ENCODE data around the gene USH2A.
A peak's percentile ranks its signal among the peaks of the same experiment; 100 is the strongest.

USH2A gene

DNA sequence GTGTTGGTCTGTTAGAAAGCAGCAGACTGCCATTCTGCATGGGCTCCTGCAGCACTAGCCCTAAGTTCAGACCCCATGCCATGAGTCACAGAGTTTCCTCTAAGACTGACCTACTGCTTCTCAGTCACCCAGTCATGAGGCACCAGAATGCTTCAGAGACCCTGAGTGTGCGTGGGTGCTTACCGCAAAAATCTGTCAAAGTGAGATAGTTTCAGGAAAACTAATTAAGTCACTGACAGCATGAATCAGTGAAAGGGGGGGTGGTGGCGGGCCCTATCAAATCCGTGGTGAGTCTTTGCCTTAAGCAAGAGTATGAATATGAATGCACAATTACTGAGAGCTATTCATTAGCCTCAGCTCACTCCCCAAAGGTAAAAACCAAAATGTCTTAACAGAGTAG lies 758.0 kb downstream of the USH2A start:
- peak; percentile 27 for DNase-seq

DNA sequence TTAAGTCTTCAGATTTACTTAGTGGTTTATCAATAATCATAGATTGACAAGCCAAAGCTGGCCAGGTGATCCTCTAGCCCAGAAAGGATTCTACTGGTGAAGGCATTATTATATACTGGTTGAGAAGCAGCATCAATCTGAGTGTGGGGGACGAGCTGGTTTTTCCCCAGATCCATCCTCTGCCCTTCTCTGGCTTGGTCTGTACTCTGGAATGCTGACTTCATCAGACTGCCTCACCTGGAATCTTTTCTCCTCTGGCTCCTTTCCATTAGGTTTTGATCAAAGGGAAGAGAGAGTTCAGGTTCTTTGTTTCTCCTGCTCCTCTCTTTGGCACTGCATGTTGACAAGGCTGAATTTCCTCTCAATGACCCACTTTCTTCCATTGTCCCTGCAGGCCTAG lies 762.2 kb downstream of the USH2A start:
- DNase-seq: no peak

DNA sequence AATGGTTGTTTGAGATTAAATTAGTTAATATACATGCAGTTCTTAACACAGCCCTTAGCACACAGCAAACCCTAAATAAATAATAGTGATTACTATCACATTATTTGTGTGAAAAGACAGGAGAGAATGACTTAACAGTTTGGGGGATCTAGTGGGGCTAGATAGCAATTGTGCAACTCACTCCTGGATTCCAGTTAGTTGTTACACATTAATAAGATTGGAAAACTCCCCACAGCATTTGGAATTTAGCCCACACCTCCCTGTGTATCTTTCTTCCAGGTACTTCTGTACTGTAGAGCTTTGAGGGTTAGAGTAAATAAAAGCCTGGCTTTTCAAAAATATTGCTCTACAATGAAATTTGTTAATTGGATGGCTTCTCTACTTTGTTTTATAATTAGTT lies 763.0 kb downstream of the USH2A start:
- DNase-seq: no peak

DNA sequence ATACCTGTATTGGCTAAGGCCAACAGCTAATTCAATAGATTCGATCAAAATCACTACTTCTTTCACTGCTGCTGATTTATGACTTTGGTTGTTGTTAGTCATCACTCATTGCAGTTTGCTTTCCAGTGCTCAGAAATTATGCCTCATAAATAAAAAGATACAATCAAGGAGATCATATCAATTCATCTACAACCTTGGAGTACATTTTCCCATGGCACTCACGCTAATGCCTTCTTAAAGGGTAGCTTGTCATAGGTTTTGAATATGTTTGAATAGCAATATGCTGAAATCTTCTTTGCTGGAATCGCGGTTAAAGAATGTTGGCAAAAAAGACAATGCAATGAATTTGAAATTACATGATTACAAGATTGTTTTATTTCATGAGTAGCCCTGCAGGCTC lies 766.2 kb downstream of the USH2A start:
- DNase-seq: no peak

DNA sequence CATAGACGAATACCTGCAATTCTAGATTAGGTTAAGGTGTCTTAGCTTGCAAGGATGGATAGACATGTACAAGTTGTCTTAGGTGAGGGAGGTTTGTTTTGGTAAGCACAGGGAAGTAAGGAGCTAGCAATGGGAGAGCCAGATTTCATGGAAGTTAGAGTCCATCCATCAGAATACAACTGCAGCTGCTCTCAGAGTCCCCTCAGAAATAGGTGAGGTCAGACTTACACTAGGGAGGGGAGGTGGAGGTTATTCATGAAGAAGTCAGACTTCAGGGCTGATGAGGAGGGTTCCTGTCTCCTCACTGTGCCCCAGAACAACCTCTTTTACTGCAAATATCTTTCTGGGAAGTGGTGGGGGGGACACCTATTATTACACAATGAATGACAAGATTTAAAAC lies 770.9 kb downstream of the USH2A start:
- no peak for DNase-seq

DNA sequence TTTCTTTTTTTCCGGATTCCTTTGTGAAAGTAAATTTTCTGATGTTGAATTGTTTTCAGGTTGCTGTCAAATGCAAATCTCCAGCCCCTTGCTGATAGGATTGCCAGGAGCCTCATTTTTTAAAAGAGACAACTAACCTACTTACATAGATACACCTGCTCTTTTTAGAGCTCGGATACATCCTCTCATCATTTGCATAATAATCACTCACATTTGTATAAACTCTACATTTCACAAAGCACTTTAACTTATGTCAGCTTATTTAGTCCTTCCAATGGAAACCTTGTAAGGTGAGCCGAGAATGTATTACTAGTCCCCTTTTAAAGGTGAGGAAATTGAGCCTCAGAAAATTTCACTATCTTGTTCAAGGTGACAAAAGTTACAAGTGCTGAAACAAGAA lies 771.4 kb downstream of the USH2A start:
- no peak for DNase-seq

DNA sequence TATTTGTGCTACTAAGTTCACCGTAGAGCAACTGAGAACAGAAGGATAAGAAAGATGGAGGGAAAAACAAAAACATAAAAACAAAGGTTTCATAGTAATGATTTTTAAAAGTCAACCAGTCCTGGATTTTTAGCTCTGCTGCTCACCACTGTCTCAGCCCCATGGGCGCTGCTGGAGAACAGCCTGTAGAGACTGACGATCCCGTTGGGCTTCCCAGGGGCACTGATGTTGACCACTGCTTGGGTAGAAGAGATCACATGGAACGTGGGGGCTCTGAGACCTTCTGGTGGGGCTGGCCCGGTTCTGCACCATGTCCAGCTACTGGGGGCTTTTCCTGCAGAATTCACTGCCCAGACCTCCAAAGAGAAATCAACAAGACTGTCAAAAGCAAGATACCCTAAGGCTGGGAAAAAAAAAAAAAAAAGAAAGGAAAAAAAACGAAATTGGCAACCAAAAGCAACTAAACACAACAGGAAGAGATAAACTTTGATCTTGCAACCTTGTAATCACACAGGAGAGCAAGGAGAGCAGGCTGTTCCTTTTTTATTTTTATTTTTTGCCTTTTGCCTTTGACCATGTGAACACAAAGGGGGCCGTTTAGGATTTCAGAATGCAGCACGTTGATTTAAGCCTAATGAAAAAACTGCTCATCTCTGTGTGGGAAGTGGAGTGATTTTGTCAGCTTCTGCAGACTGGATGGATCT lies 772.6 kb downstream of the USH2A start:
- DNase-seq: no peak

DNA sequence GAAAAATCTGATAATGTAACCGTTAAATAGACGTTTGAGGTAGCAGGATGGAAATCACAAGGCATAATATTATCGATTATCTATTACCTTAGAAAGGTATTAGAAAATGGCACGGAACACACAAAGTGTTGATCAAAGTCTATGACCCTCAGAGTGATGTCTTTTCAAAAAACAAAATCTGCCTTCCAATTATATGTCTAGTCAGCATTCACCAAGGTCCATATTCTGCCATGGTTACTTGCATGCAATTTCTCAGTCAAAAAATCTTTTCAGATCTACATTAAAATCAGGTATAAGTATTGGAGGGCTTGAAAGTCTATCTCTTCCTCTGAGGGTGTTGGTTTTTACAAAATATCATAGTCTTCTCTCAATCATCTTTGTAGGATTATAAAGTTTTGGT lies 774.3 kb downstream of the USH2A start:
- DNase-seq: no peak

DNA sequence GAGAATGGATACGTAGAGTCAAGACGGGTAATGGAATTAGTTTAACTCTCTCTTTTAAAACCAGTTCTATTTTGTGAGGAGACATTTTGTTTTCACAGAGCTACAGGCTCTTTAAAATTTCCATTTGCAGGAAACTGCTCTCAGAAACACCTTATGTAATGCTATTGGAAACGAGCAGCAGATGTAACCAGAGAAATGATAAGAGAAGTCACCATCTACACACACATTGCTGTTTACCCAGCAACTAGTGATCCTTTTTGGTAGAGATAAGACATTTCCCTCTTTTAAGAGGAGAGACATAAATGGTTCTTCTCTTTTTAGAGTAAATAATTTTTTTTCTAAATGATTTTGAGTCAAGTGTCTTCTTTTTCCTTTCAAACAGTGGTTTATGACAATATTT lies 775.5 kb downstream of the USH2A start:
- no peak for DNase-seq

DNA sequence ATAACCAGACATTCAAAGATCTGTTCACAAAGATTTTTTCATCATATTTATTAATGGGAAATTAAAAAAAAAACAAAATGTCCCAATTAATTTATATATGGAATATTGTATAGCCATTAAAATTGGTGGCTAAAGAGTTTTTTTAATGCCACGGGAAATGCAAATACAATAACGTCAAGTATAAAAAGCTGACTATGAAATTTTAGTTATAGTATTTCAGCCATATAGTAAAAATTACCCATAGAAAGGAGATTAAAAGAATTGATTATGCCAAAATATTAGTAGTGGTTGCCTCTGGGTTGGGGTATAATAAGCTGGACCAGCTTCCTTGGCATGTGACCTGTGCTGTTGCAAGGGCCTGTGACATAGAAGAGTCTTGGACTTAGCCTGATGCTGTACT lies 777.4 kb downstream of the USH2A start:
- DNase-seq: no peak

DNA sequence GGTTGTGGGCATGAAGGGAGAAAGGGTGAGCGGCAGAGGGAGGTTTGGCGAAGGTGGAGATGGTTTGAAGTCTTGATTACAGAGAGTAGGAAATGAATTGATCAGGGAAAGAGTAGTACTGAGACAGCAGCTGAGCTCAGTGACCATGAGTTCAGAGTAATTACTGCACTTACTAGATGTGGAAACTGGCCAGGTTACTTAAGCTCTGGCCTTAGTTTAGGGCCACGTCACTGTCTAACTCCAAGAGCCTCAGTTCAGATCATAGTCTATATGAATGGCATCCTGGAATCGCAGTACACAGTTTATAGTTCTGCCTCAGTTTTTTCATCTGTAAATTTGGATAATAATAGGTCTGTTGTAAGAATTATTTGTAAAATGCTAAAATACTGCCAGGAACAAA lies 778.1 kb downstream of the USH2A start:
- DNase-seq: no peak

DNA sequence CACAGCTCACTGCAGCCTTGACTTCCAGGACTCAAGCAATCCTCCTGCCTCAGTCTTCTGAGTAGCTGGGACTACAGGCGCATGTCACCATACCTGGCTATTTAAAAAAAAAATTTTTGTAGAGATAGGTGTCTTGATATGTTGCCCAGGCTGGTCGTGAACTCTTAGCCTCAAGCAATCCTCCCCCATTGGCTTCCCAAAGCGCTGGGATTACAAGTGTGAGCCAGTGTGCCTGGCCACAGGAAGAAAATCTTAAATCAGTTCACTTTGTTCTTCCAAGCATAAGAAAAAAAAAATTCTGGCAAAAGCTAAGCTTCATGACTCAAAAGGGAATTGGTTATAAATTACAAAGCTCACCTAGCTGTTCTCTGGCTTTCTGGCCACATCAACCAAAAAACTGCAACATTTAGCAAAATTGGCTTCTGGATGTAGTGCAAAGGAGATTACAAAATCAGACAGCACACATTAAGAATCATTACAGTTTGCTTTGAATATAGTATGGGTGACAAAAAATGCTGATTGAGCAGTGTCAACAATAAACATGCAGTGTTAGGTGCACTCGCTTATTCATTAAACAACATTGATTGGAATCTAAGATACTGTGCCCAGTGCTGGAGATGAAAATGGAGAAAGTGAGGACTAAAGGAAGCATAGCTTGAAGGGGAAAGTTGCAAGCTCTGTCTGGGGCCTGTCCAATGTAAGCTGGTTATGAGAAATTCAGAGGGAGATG lies 779.5 kb downstream of the USH2A start:
- no peak for DNase-seq

DNA sequence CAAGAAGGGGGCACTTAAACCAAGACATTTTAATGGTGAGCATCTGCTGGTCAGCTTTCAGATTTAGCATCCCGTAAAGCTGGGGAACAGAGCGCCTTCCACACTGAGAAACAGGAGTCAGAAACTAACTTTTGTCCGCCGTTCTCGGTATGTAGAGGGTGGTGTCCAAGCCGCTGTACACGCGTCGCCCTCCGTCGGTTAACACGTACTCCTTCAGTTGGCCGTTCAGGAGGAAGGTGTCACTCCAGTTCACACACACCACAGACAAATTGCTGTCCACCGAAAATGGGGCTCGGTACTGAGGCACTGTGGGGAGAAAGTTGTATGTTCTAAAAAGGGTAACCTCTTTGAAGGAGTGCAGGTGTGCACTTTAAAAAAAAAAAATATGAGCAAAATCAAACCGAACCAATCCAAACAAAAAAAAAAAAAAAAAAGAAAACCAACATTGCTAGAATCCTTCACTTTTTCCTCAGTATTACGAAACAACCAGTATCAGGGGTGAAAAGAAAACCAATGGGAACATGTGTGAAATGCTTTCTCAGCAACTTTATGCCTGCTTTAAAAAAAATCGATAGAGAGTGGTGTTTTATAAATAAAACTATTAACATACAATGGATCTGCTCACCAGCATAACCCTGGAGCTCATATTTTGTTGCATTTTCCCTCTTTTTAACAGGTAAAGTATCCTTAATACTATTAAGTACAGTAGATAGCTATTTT lies 782.7 kb downstream of the USH2A start:
- no peak for DNase-seq

DNA sequence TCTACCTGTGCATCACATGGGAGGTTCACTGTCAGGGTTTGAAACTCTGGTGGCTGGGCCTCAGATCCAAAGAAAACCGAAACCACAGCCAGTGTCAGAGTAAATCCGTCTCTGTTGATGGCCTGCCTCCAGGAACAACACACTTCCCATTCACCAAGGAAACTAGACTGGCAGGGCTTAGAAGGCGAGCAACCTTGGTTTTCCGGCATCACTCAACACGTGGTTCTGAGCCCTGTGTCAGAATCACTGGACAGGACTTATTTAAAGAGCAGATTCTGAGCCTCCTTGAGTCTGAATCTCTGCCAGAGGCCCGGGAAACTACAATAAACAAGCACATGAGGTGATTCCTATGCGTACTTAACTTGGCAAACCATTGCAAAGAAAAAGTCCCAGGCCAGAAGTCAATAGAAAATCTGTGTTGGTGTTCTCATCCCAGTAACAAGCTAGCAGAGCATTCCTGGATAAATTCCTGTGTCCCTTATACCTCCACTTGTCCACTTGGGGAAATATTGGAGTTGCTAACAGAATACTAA lies 786.1 kb downstream of the USH2A start:
- no peak for DNase-seq

DNA sequence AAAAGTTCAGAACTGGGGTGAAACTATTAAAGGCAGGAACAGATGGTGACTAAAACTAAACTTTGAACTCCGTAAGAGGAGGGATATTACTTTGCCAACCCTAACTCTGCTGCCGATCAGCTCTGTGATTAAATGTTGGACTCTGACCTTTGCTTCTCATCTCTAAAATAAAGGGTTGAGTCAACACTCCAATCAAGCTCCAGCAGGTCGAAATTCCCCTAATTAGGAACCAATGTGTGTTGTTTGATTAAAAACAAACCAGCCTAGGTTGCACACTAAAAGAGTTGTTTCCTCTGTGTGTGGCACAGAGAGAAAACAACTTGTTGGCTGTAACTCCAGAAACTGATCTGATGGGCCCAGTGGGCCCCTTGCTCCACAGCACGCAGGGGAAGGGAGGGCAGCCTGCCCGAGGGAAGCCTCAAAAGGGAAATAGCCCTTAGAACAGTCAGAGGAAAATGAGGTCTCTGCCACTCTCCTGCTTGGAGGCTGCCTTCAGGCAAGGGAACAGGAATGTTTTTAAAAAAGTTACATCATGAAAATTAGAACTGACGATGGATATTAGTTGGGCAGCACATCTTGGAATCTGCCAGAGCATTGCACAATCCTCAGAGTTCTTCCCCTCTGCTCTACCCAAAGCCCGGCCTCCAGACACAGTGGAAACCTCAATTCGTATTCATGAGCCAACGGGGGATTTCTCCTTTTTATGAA lies 786.8 kb downstream of the USH2A start:
- no peak for DNase-seq

DNA sequence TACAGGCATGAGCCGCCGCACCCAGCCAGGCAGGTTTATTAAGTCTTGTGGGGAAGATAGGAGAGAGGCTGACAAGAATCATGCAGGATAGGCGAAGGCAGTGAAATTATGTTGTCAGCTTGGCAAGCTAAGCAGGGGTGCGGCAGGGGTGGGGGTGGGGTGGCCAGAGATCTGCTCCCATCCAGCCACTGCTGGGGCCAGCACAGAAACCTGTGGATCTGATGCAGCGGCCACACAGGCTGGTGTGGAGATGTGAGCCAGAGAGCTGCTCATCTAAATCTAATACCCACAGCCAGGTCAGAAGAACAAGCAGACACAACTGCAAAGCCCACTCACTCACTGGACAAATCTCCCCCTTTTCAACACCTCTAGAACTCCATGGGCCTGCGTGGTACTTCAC lies 787.4 kb downstream of the USH2A start:
- no peak for DNase-seq

DNA sequence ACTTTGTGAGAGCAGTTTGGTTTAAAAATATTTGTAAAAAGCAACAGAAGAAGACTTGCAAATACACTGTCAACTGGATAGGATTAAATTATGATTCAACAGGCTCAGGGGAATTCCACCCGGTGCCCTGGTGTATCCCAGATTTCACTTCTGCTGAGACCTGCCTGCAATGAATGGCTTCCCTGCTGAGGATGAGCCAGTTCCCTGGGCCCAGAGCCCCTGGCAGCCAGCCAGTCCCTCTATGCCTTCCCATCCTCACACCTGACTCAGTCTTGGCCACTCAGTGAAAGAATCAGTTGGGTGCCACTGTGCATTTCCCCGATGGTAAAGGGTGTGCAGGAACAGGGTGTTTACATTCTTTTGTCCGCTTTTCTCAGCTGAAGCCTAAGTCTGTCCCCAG lies 791.8 kb downstream of the USH2A start:
- DNase-seq: no peak

DNA sequence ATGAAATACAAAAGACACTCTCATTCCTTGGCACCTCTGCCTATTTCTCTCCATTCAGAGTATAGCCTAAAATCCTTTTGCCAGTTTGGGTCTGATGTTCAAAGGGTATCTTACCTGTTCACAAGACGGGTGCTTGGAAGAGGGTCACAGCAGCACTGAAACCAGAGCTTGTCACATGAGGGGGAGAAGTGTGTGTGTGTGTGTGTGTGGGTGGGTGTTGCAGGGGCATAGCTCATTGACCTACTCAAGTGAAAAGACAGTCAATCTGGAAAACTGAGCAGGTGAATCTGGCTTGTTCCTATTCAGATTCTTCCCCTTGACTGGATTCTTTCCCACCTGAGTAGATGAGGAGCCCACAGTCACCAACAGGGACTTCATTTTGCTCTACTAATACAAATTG lies 792.2 kb downstream of the USH2A start:
- DNase-seq: no peak

DNA sequence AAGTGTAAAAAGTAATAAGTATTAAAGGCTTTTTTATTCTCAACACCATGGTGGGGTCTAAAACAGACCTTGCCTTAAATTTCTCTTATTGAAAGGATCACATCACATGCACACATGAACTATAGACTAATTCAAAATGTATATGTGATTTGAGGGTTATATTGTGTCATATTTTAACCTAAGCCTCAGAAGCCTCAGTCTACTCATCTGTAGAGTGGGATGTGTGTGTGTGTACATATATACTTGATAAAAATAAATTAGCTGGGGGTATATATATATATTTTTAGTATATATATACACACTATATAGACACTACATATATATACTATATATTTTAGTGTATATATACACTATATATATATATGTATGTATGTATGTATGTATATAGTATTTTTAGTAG lies 797.3 kb downstream of the USH2A start:
- DNase-seq: no peak

DNA sequence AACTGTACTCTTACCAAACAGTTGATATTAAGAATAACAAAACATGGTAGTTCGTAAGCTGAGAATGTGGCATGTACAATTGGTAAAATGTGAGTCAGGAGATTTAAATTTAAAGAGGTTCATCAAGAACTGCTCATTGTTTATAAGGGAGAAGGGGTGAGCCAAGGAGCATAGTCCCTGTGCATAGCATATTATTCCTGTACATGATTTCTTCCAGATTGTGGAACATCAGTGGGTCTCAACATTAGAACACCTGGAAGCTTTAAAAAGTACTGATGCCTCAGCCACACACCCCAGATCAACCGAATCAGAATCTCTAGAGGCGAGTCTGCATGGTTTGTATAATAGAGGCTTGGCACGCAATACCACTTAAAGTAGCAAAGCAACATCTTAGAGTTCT lies 800.1 kb downstream of the USH2A start:
- DNase-seq: no peak

DNA sequence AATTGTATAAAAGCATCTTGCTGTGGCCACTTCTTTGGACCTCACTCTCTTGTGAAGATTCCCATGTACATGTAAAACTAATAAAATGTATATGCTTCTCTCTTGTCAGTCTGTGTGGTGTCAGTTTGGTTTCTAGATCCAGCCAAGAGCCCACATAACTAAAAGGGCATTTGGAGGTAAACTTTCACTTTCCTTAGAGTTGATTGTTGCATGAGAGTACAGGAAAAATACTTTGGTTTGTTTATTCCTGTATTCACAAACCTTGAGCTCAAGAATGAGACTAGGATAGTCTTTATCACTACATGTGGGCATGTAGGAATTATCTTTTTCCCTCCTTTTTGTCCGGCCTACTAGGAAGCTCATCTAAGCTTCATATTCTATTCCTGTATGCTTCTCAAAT lies 805.3 kb downstream of the USH2A start:
- no peak for DNase-seq

DNA sequence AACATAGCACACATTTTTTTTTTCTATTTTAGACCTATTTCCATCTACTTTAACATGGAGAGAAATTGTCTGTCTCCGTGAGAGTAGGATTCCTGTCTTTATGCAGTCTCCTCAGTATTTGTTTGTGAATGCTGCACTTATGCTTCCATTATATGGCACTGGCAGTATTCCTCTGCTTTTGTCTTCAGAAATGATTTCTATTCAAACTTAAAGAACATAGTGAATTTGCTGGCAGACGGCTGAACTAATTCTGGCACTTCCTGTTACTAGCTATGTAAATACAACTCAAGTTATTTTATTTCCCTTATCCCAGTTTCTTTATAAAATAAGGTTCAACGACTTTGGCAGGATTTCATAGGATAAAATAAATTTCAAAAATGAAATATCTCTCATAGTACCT lies 810.9 kb downstream of the USH2A start:
- DNase-seq: no peak

DNA sequence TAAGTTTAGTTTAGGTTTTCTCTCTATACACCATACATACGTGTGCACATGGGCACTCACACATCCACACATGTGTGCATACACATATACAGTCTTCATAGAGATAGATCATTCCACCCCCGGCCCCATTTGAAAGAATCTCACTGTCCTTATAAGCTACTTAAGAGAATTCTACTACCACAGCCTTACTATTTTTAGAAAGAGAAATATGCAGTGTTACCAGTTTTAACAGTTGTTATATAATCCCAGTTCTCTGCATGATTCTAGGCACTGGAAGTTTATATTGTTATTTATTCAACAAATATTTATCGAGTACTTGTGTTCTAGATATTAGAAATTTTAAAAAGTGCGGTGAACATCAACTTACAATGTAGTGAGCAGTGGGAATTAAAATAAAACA lies 814.6 kb downstream of the USH2A start:
- DNase-seq: no peak

All from stimulated activated CD8-positive, alpha-beta memory T cell treated with anti-CD3 and anti-CD28 coated beads, Interleukin-4, amount 100 ng/mL, for 48 hours (primary cell).